GM10266 (cell line): ENCODE data around the gene ITGA6.

ENCODE experiments used
- DNase-seq: peaks from one replicate; pipeline ENCODE4 v3.0.0; 2012; ENCODE audit errors: extremely low spot score
- TF ChIP-seq, protein P1 (sequence below): IDR thresholded peaks from 2 replicates; pipeline ENCODE4 v1.5.1; 2012; ENCODE audit warnings: mild to moderate bottlenecking, low read depth; ENCODE audit not compliant: control insufficient read depth, insufficient read depth; ENCODE audit errors: missing control alignments

ITGA6 gene

DNA sequence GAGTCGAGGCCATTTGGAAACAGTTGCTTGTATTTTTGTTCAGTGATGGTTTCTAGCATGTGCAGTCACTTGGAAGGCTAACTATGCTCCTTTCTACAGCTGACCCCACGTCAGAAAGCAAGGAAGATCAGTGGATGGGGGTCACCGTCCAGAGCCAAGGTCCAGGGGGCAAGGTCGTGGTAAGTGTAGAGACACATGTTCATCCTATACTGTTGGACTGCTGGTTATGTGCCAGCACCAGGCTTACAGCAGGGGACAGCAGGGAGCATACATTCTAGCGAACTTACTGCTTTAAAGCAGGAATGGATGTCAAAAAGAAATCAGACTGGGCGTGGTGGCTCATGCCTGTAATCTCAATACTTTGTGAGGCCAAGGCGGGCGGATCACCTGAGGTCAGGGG, 40.0 kb downstream of the ITGA6 start:
- TF ChIP-seq, protein P1, sequence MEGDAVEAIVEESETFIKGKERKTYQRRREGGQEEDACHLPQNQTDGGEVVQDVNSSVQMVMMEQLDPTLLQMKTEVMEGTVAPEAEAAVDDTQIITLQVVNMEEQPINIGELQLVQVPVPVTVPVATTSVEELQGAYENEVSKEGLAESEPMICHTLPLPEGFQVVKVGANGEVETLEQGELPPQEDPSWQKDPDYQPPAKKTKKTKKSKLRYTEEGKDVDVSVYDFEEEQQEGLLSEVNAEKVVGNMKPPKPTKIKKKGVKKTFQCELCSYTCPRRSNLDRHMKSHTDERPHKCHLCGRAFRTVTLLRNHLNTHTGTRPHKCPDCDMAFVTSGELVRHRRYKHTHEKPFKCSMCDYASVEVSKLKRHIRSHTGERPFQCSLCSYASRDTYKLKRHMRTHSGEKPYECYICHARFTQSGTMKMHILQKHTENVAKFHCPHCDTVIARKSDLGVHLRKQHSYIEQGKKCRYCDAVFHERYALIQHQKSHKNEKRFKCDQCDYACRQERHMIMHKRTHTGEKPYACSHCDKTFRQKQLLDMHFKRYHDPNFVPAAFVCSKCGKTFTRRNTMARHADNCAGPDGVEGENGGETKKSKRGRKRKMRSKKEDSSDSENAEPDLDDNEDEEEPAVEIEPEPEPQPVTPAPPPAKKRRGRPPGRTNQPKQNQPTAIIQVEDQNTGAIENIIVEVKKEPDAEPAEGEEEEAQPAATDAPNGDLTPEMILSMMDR: peak; percentile 23

DNA sequence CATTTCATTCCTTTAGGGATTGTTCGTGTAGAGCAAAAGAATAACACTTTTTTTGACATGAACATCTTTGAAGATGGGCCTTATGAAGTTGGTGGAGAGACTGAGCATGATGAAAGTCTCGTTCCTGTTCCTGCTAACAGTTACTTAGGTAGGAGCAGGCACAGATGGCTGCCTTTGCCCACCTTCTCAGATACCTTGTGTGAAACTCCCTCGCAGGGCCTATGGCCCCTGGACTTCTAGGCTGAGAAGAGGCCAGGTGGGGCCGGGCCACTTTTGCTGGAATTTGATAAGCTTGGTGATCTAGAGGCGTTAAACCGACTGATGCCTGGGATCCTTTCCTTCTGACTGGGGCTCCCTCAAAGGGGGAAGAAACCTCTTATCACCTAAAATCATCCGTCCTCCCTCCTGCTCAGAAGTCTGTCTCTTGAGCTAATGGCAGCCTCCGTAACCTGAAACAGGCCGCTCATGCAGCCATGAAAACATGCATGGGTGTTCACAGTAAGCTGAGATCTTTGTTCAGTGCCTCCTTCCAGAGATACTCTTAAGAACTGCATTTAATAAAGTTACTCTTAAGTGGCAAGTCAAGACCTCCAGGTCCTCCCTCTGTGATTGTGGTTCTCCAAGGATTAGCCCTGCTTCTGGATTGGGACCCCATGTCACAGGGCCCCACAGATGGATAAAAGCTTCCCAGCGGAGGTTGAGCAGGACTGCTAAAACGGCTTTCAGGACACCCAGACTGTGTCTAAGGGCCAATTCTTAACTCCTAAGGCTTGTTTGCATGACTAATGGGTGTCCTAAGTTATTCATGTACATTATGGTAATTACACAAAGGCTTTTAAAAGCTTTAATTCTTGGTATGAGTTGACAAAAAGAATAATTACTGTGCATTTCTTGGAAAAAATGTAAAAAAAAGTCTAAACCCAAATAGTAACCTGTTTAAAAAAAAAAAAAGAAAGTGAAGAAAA, 43.9 kb downstream of the ITGA6 start:
- TF ChIP-seq, protein P1: no peak
- no peak for DNase-seq

More for the DNA sequence above, 40.0 kb downstream of the ITGA6 start:
- no peak for DNase-seq

DNA sequence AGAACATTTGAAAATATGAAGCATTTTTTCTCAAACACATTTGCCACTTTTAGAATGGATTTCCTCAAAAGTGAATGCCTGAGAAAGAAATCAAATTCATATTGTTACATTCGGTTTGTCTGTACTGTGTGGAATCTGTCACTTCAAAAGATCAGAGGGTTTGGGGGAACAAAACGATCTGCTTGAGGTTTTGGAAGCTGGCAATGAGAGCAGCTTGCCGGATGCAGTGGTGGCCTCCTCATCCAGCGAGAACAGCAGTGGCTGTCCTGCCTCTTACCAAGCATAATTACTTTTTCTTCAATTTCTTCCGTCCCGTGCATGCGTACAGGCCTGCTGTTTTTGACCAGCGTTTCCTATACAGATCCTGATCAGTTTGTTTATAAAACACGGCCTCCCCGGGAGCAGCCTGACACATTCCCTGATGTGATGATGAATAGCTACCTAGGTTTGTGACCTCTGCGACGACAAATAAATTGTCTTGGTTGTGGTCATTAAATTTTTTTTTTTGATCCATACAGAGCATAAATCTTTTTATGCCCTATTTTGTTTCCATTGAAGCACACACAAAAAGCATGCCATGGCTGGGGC, 45.2 kb downstream of the ITGA6 start:
- no peak for DNase-seq
- TF ChIP-seq, protein P1: no peak

DNA sequence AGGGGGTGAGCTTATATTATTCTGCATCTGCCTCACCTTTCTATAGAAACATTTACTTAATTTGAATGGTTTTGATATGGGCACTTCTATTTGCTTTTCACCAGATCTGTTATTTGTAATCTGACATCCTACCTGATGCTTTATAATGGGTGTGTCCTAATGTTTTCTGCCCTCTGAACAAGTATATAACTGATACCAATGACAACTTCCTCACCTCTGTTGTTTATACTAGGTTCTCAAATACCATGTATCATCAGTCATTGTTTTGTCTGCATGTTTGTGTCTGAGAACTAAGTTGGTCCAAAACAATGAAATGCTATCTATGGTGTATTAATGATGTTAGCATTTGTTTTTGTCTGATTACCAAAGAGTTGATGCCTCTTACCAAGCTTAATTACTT, 45.8 kb downstream of the ITGA6 start:
- TF ChIP-seq, protein P1: no peak
- no peak for DNase-seq

DNA sequence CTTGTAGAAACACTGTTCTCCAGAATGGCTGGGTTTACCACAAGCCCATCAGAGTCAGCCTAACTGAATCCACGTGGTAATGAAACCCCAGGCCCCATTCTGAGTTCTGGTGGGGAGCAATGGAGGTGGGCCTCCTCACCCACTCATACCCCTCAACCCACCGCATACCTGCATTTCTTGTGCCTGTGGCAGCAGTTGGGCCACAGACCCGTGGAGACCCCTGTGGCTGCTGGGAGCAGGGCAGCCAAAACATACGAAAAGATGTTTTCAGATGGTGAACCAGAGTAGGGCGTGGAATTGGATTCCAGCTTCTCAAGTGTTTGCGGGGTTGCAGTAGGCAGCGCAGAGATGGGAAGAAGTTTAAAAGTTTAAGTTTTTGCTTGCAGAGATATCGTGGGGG, 51.0 kb downstream of the ITGA6 start:
- TF ChIP-seq, protein P1: no peak
- no peak for DNase-seq

DNA sequence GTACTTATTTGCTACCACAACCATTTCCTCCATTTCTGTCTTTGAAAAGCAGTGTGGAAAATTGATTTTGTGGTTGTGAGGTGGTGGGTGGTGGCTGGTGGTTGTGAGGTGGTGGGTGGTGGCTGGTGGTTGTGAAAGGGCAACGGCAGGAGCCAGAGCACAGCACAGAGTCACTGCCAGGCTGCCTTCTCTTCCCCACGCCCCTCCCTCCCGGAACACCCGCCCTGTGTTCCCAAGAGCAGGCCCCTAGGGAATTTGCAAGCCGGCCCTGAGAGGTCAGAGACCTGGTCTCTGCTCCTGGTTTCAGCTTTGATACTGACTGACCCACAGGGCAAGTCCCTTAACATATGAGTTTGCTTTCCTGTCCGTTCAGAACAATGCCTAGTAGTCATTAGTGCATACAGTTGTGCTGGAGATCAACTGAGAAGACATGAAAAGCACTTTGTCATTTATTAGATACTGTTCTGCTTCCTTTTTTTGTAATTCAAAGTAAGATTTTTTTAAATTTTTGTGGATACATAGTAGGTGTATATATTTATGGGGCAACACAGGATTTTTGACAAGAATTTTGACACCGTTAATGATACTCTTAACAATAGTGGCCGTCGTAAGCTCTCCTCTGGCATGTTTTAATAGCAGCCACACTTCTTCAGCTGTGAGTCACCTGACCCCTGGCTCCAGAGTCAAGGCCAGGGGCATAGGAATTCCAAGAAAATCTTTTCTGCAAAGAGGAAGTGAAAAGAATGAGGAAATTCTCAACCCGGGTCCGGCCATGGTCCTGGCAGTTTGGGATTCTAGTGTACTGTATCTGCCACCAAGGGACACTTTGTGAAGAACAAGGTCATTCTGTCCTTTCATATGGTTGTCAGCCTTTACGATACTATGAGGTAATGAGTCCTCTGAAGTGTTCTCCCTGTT, 53.2 kb downstream of the ITGA6 start:
- TF ChIP-seq, protein P1: no peak
- DNase-seq: no peak
